SK-MEL-5 (cell line): ENCODE measurements around the gene SETD1A. TPM values are rescaled to one million over a fixed set of nuclear protein-coding genes. Genes with fewer than 3 reads are reported as not detected.

Source experiments
- DNase-seq: peaks from one replicate; pipeline ENCODE4 v3.0.0-alpha.2; 2016; ENCODE audit warnings: low read depth, low spot score
- in situ Hi-C: cut with HindIII; loops from 2 replicates; pipeline ENCODE4 v1.10.0; 2016; ENCODE audit warnings: low sequenced_read_pairs, high pct_unique_total_duplicates, low pct_unique_long_range_greater_than_20kb
- small RNA-seq, 2 experiments: library from RNA; depleted of rRNA; stranded (forward); fragments of <200 nt; gene quantifications; one replicate each; pipeline ENCODE3, GENCODE V24; 2014
- total RNA-seq: library from RNA; depleted of rRNA; stranded (reverse); fragments of >200 nt; shearing (Covaris generic); gene quantifications from 2 replicates; pipeline ENCODE4 v1.2.3, GENCODE V29; 2014; rRNA removed

Gene SETD1A
- total RNA-seq, 1 experiment from 2014 or later: 4.0 TPM

DNA sequence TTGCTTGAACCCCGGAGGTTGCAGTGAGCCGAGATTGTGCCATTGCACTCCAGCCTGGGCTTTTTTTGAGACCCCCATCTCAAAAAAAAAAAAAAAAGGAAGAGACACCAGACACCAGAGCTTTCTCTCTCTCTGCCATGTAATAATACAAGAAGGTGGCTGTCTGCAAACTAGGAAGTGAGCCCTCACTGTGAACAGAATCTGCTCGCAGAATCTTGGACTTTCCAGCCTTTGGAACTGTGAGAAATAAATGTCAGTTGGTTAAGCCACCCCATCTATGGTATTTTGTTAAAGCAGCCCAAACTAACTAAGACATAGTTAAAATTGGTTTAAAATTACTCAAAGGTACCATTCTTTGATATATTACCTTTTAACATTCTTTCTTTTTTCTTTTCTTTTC, 63.0 kb downstream of the SETD1A start:
- in situ Hi-C loops: no loop called here
- DNase-seq: no peak

DNA sequence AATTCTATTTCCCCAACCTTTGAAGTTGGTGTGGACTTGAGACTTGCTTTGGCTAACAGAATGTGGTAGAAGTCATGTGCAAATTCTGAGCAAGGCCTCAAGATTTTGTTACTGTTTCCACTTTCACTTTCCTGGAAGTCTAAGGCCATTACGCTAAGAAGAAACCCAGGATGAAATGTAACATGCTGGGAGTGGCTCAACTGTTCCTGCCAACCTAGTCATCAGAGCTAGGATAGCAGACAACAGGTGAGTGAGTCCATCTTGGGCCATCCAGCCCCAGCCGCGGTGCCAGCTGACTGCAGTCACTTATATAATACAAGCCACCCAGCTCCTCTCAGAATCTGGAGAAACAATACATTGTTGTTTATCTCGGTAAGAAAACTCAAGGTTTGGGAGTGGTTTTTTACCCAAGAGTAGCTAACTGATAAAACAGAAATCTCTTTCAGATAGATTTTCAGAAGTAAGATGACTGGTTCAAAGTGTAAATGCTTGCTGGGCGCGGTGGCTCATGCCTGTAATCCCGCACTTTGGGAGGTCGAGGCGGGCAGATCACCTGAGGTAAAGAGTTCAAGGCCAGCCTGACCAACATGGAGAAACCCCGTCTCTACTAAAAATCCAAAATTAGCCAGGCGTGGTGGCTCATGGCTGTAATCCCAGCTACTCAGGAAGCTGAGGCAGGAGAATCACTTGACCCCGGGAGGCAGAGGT, 65.1 kb downstream of the SETD1A start:
- DNase-seq: no peak
- in situ Hi-C loops: no loop called here

DNA sequence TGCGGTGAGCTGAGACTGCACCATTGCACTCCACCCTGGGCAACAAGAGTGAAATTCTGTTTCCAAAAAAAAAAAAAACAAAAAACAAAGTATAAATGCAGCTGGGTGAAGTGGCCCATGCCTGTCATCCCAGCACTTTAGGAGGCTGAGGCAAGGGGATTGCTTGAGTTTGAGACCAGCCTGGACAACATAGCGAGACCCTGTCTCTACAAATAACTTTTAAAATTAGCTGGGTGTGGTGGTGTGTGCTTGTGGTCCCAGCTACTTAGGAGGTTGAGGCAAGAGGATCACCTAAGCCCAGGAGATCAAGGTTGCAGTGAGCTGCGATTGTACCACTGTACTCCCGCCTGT, 65.7 kb downstream of the SETD1A start:
- DNase-seq: no peak
- in situ Hi-C loops: no loop called here

DNA sequence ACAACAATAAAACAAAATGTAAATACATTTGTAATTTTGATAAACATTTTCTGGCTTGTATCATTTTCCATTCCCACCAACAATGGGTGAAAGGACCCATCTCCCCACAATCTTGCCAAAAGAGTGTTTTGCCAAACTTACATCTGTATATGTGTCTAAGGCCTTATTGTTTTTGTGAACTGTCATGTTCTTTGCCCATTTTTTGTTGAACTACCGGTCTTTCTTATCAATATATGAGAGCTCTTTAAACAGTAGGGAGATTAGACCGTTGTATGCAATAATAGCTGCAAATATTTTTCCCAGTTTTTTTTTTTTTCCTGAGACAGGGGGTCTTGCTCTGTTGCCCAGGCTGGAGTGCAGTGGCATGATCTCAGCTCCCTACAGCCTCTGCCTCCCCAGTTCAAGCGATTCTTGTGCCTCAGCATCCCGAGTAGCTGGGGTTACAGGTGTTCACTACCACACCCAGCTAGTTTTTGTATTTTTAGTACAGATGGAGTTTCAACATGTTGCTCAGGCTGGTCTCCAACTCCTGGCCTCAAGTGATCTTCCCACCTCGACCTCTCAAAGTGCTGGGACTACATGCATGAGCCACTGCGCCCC, 66.2 kb downstream of the SETD1A start:
- in situ Hi-C loops: no loop called here
- DNase-seq: no peak

DNA sequence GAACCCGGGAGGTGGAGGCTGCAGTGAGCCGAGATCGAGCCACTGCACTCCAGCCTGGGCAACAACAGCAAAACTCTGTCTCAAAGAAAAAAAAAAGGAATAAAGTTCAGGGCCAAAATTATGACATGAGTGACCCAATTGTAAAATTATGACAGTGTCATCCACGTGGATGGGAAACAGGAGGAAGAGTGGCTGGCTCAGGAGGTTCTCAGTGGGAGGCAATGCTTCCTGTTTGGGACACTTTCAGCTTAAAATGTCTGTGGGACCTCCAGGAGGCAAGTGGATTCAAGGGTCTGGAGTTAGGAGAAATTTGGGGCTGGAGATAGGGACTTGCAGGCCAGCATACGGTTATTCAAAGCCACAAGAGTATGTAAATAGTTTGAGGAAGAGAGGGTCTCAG, 67.8 kb downstream of the SETD1A start:
- DNase-seq: no peak
- in situ Hi-C loops: no loop called here

DNA sequence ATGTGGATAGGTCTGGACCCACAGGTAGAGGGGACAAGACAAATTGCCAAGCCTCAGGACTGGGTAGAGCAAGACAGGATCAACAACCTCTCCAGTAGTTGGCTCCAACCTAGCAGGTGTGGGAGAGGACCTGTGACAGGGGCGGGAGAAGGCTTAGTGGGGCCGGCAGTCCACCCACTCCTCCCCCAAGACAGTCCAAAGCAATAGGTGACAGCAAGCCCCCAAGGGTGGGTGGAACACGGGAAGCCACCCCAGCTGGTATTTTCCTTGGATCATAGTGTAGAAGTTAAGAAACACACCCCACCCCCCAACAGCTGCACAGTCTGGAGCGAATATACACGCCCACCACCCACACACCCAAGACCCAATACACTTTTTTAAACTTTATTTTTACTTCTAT, 71.7 kb downstream of the SETD1A start:
- no peak for DNase-seq
- in situ Hi-C loops: no loop called here

DNA sequence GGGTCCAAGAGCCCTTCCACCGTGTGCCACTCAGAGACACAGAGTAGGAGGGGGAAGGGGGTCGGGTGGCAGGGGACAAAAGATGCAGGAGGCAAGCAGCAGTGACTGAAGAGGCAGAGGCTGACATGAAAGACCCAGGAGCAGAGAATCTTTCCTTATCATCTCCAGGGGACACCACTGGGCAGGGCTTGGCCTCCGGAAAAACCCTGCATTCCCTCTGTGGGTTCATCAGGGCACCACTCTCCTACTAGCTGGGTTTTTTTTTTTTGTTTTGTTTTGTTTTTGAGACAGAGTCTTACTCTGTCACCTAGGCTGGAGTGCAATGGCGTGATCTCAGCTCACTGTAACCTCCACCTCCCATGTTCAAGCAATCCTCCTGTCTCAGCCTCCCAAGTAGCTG, 73.7 kb downstream of the SETD1A start:
- no peak for DNase-seq
- in situ Hi-C loops: no loop called here

DNA sequence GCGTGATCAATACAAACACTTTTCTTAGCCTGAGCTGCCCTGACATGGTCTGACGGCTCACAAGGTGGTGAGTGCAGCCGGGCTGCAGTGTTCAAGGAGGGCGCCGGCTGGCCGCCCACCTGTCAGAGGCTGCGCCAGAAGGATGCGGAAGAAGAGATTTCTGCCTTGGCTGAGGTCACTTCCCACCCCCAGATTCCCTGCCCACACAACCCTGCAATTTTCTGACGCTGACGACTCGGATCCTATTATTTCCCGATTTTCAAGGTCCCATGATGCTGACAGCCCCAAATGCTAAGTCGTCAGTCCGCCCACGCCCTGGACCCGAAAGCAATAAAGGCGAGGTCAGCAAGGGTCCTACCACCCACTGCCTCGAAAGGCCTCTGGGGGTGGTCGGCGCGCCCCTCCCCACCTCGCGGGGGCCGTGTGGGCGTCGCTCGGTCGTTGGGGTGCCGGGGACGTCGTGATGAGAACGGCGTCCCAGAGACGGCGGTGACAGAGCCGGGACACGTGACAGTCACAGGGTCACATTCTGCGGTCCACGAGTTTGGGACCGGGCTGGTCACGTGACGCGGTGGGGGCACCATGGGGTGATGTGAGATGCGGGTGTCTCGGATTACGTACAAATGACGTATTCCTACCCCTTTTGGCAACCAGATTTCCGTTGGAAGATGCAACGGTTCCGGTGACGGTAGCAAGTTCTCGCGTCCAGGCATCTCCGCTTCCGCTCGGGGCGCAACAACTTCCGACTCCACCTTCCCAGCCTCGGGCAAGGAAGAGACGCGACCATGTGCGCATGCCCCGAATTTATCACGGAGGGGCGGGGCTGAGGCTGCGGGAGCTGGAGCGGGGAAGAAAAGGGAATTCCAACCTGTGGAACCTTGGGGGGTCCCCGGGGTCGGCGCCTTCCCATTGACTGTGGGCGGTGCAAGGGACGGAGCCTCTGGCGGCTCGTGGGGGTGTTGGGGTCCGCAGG, 75.5 kb downstream of the SETD1A start, which contains the start of gene STX4:
STX4 (plus strand) TSS at position 823 of the 973 bp plus-strand sequence. CDS start 248 bp downstream, outside the sequence.
- in situ Hi-C loops: no loop called here
- peak; percentile 95 for DNase-seq

DNA sequence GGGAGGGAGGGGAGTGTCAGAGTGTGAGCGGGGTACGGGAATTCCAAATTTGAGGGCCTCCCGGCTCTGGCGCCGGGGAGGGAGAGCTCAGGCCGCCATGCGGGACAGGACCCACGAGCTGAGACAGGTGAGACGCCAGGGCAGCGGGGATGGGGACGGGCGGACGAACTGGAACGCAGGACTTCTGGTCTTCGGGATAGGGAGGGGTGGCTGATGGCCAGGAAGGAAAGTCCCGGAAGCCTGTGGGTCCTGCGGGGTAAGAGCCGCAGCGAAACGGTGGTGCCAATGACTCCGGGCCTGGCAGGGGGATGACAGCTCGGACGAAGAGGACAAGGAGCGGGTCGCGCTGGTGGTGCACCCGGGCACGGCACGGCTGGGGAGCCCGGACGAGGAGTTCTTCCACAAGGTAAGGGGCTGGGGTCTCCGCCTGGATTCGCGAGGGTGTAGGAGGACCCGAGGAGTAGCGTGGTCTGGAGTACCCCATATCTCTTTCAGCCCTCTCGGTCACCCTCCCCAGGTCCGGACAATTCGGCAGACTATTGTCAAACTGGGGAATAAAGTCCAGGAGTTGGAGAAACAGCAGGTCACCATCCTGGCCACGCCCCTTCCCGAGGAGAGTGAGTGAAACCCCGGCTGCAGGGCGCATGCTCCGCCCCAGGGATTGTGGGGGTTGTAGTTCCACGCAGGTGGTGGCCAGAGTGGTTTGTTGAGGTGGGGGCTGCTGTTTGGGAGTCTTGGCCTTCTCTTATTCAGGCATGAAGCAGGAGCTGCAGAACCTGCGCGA, 76.3 kb downstream of the SETD1A start:
- in situ Hi-C loops: no loop called here
- peak; percentile 86 for DNase-seq

Small RNAs within 50 kb of the gene (small RNA-seq; reads per million reads assigned to genes)
- 0 reads per million in 2 experiments for gene AC135048.1

Other genes starting within 250 kb of the SETD1A start
- 14.3 and 16.4 TPM in 2 replicates for gene PHKG2, start 209.3 kb upstream of the SETD1A start, total RNA-seq
- 0.05 and 1.8 TPM in 2 replicates for gene CFAP119, start 195.7 kb upstream of the SETD1A start, total RNA-seq
- gene RNF40, start 195.4 kb upstream of the SETD1A start, total RNA-seq: 108 and 120 TPM in 2 replicates
- 6.6 and 6.8 TPM in 2 replicates for gene ZNF629, start 170.5 kb upstream of the SETD1A start, total RNA-seq
- 21.5 and 22.0 TPM in 2 replicates for gene BCL7C, start 63.7 kb upstream of the SETD1A start, total RNA-seq
- 0.13 and 0.29 TPM in 2 replicates for gene CTF1, start 61.1 kb upstream of the SETD1A start, total RNA-seq
- 20.8 and 22.0 TPM in 2 replicates for gene FBXL19, start 34.2 kb upstream of the SETD1A start, total RNA-seq
- gene ORAI3, start 8.7 kb upstream of the SETD1A start, total RNA-seq: 35.2 and 43.9 TPM in 2 replicates
- gene HSD3B7, start 27.5 kb downstream of the SETD1A start, total RNA-seq: 4.3 and 5.2 TPM in 2 replicates
- 0.13 TPM in 1 of 2 replicates, not detected in the other for gene STX1B, start 52.9 kb downstream of the SETD1A start, total RNA-seq
- 9.6 and 10.5 TPM in 2 replicates for gene STX4, start 75.8 kb downstream of the SETD1A start, total RNA-seq
- 9.3 TPM in 2 replicates for gene ZNF668, start 116.5 kb downstream of the SETD1A start, total RNA-seq
- gene ZNF646, start 116.7 kb downstream of the SETD1A start, total RNA-seq: 9.0 and 9.3 TPM in 2 replicates
- gene PRSS53, start 131.2 kb downstream of the SETD1A start, total RNA-seq: 0.40 and 0.50 TPM in 2 replicates
- gene VKORC1, start 137.0 kb downstream of the SETD1A start, total RNA-seq: 206 and 219 TPM in 2 replicates
- gene BCKDK, start 150.6 kb downstream of the SETD1A start, total RNA-seq: 23.6 and 27.2 TPM in 2 replicates
- gene KAT8, start 159.9 kb downstream of the SETD1A start, total RNA-seq: 26.9 and 34.3 TPM in 2 replicates
- gene PRSS8, start 178.0 kb downstream of the SETD1A start, total RNA-seq: not detected in 2 replicates
- 0.05 and 0.50 TPM in 2 replicates for gene PRSS36, start 192.3 kb downstream of the SETD1A start, total RNA-seq
- 24.1 and 25.1 TPM in 2 replicates for gene FUS, start 222.4 kb downstream of the SETD1A start, total RNA-seq
- gene PYCARD, start 245.0 kb downstream of the SETD1A start, total RNA-seq: 123 and 141 TPM in 2 replicates